ENCODE results near the gene PPP1CB. TPM values are rescaled to one million over a fixed set of nuclear protein-coding genes. Genes with fewer than 3 reads are reported as not detected.

The PPP1CB gene
- total RNA-seq, 2 donors from 2014 or later = 250 to 256 TPM

GRCh38 chr2:28810384-28811285, 59.0 kb downstream of the PPP1CB start, which contains the start of gene SPDYA:
Gene SPDYA (plus strand): TSS chr2:28810834. CDS start chr2:28816015, 5,181 bp downstream.
- Mint-ChIP-seq H3K27me3 (ENCODE audit: low read depth) (no peaks in the 10 kb centered on the region), H3K4me3 (peak within 1 kb of the TSS; percentile 83 to 89), H3K4me1 (ENCODE audit: low read depth) (peaks cover 14% of the 10 kb centered on the region), H3K36me3 (ENCODE audit: insufficient read depth in 2 of 2) (peaks cover 0 to 2% of the 10 kb centered on the region in 2 donors), H3K27ac (peak within 1 kb of the TSS; percentile 46), H3K9me3 (peaks cover 0 to under 1% of the 10 kb centered on the region in 2 donors)
- peak; percentile 86 to 88 for DNase-seq
- ATAC-seq (replicated peaks in 1 of 2) = peak; percentile 93 to 95

DNA sequence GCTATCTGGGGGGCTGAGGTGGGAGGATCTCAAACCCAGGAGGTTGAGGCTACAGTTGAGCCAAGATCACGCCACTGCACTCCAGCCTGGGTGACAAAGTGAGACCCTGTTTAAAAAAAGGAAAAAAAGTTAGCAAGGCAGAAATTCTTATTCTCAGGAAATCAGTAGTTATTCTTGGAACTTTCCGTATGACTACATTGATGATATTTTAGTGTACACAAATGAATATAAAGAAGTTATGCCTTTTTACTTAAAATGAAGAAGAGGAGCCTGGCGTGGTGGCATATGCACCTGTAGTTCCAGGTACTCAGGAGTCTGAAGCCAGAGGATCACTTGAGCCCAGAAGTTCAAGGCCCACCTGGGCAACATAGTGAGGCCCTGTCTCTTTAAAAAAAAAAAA, 66.4 kb downstream of the PPP1CB start:
- Mint-ChIP-seq H3K27me3 (ENCODE audit: low read depth) (no peaks in the 10 kb centered on the region), H3K4me3 (peak overlapping the region in 1 of 2 donors; percentile 29), H3K9me3 (no peaks in the 10 kb centered on the region), H3K27ac (no peak overlapping the region), H3K4me1 (ENCODE audit: low read depth) (peaks cover 14% of the 10 kb centered on the region), H3K36me3 (ENCODE audit: insufficient read depth in 2 of 2) (no peaks in the 10 kb centered on the region)
- ATAC-seq (replicated peaks in 1 of 2) (peak; percentile 38 to 49), DNase-seq (no peak)

DNA sequence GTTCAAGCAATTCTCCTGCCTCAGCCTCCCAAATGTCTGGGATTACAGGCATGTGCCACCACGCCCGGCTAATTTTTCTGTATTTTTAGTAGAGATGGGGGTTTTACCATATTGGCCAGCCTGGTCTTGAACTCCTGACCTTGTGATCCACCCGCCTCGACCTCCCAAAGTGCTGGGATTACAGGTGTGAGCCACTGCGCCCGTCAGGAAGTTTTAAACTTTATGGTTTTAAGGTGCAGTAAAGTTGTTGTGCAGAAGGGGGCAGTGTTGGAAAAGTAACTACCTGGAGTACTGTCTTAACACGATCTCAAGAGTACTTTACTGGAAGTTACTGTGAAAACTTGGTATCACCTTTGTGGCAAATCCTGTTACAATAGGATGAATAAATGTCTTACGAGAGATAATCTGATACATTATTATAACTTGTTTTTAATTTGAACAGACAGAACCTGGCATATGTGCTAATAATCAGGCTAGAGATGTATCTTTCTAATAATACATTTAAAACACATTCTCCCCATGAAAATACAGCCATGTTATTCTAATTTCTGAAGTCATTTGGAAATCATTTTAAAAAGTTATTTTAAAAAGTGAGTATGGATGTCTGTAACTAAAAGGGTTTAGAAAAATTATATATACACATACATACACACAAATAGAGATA, 69.8 kb downstream of the PPP1CB start:
- H3K4me3 Mint-ChIP-seq = no peak overlapping the region
- H3K4me1 Mint-ChIP-seq (ENCODE audit: low read depth) = peaks cover 14% of the 10 kb centered on the region
- DNase-seq (peak; percentile 62 to 76), ATAC-seq (replicated peaks in 1 of 2) (peak; percentile 74 to 78)
- no peaks in the 10 kb centered on the region for H3K9me3 Mint-ChIP-seq
- H3K36me3 Mint-ChIP-seq (ENCODE audit: insufficient read depth in 2 of 2) = no peaks in the 10 kb centered on the region
- no peaks in the 10 kb centered on the region for H3K27me3 Mint-ChIP-seq (ENCODE audit: low read depth)
- H3K27ac Mint-ChIP-seq = no peak overlapping the region

GRCh38 chr2:28822036-28822435, 70.4 kb downstream of the PPP1CB start:
- H3K27ac Mint-ChIP-seq = no peak overlapping the region
- H3K4me1 Mint-ChIP-seq (ENCODE audit: low read depth) = peaks cover 14% of the 10 kb centered on the region
- H3K4me3 Mint-ChIP-seq = no peak overlapping the region
- H3K36me3 Mint-ChIP-seq (ENCODE audit: insufficient read depth in 2 of 2) = no peaks in the 10 kb centered on the region
- ATAC-seq (replicated peaks in 1 of 2) (no peak), DNase-seq (no peak)
- H3K27me3 Mint-ChIP-seq (ENCODE audit: low read depth) = no peaks in the 10 kb centered on the region
- no peaks in the 10 kb centered on the region for H3K9me3 Mint-ChIP-seq

- no peak overlapping the region for H3K4me3 Mint-ChIP-seq
- DNase-seq = no peak
- H3K36me3 Mint-ChIP-seq (ENCODE audit: insufficient read depth in 2 of 2) = no peaks in the 10 kb centered on the region
- H3K4me1 Mint-ChIP-seq (ENCODE audit: low read depth) = peaks cover 8% of the 10 kb centered on the region
- no peaks in the 10 kb centered on the region for H3K9me3 Mint-ChIP-seq
- no peak for ATAC-seq (replicated peaks in 1 of 2)
- no peak overlapping the region for H3K27ac Mint-ChIP-seq
- H3K27me3 Mint-ChIP-seq (ENCODE audit: low read depth) = no peaks in the 10 kb centered on the region
Measured at GRCh38 chr2:28824207-28824606, 72.6 kb downstream of the PPP1CB start.

GRCh38 chr2:28824870-28825269, 73.2 kb downstream of the PPP1CB start:
- Mint-ChIP-seq H3K4me1 (ENCODE audit: low read depth) (peaks cover 8% of the 10 kb centered on the region), H3K9me3 (no peaks in the 10 kb centered on the region)

GRCh38 chr2:28828382-28828781, 76.8 kb downstream of the PPP1CB start:
- H3K9me3 Mint-ChIP-seq = no peaks in the 10 kb centered on the region
- H3K36me3 Mint-ChIP-seq (ENCODE audit: insufficient read depth in 2 of 2) = no peaks in the 10 kb centered on the region
- ATAC-seq (replicated peaks in 1 of 2) (no peak), DNase-seq (no peak)
- H3K4me3 Mint-ChIP-seq = no peak overlapping the region
- H3K27me3 Mint-ChIP-seq (ENCODE audit: low read depth) = no peaks in the 10 kb centered on the region
- H3K27ac Mint-ChIP-seq = peak overlapping the region; percentile 71
- H3K4me1 Mint-ChIP-seq (ENCODE audit: low read depth) = peaks cover 8% of the 10 kb centered on the region

More at GRCh38 chr2:28824870-28825269, 73.2 kb downstream of the PPP1CB start:
- DNase-seq = no peak
- no peak for ATAC-seq (replicated peaks in 1 of 2)
- H3K27me3 Mint-ChIP-seq (ENCODE audit: low read depth) = no peaks in the 10 kb centered on the region
- H3K27ac Mint-ChIP-seq = no peak overlapping the region
- no peak overlapping the region for H3K4me3 Mint-ChIP-seq
- no peaks in the 10 kb centered on the region for H3K36me3 Mint-ChIP-seq (ENCODE audit: insufficient read depth in 2 of 2)

DNA sequence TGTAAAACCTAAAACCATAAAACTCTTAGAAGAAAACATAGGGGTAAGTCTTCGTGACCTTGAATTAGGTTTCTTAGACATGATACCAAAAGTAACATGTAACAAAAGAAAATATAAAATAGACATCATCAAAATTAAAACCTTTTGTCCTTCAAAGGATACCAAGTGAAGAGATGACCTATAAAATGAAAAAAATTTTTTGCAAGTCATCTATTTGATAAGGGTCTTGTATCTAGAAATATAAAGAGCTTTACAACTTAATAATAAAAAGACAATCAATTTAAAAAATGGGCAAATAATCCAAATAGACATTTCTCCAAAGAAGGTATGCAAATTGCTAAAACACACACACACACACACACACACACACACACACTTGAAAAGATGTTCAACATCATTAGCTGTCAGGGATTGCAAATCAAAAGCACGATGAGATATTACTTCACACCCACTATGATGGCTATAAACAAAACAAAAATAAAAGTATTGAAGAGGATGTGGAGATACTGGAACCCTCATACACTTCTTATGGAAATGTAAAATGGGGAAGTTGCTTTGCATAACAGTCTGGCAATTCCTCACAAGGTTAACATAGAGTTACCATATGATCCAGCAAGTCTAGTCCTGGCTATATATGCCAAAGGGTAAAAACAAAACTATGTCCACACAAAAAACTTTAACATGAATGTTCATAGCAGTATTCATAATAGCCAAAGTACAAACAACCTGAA, 82.3 kb downstream of the PPP1CB start:
- Mint-ChIP-seq H3K4me1 (ENCODE audit: low read depth) (no peaks in the 10 kb centered on the region), H3K36me3 (ENCODE audit: insufficient read depth in 2 of 2) (no peaks in the 10 kb centered on the region), H3K27ac (no peak overlapping the region), H3K27me3 (ENCODE audit: low read depth) (no peaks in the 10 kb centered on the region), H3K9me3 (no peaks in the 10 kb centered on the region), H3K4me3 (no peak overlapping the region)
- DNase-seq (no peak), ATAC-seq (replicated peaks in 1 of 2) (no peak)

DNA sequence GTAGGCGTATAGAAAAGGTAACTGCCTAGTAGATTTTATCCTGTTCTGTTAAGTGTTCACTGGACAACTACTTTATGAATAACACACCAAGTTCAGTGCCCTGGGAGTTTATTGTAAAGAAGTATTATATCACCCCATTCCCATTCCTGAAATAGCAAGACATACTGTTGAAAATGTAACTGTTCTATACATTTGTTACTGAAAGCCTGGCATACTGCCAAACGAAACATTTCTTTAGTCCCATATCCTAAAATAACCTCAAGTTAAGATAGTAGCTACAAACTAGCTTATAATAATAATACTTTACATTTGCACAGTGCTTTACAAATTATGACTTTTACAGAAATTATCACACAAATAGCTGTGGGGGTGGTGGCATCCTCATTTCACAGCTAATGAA, 84.2 kb downstream of the PPP1CB start:
- no peak for ATAC-seq (replicated peaks in 1 of 2)
- Mint-ChIP-seq H3K36me3 (ENCODE audit: insufficient read depth in 2 of 2) (no peaks in the 10 kb centered on the region), H3K4me1 (ENCODE audit: low read depth) (no peaks in the 10 kb centered on the region), H3K9me3 (no peaks in the 10 kb centered on the region), H3K27ac (no peak overlapping the region), H3K4me3 (no peak overlapping the region), H3K27me3 (ENCODE audit: low read depth) (no peaks in the 10 kb centered on the region)
- no peak for DNase-seq

DNA sequence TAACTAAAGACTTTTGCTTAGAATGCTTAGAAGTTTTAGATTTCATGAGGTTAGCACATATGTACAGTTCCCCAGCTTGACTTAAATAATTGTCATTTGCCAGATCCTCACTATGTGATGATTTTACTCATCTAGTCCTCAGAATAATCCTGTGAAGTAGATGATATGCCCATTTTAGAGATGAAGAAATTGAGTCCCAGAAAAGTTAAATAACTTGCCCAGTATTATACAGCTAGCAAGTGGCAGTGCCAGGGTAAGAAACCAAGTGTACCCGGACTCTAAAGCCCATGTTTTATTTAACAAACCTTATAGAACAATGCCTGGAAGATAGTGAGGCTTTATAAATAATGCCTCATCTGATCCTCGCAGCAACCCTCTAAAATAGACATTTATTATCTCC, 87.3 kb downstream of the PPP1CB start:
- Mint-ChIP-seq H3K4me1 (ENCODE audit: low read depth) (no peaks in the 10 kb centered on the region), H3K9me3 (no peaks in the 10 kb centered on the region), H3K27ac (no peak overlapping the region), H3K4me3 (no peak overlapping the region), H3K27me3 (ENCODE audit: low read depth) (no peaks in the 10 kb centered on the region), H3K36me3 (ENCODE audit: insufficient read depth in 2 of 2) (no peaks in the 10 kb centered on the region)
- no peak for DNase-seq
- no peak for ATAC-seq (replicated peaks in 1 of 2)

- no peak overlapping the region for H3K4me3 Mint-ChIP-seq
- ATAC-seq (replicated peaks in 1 of 2) = no peak
Measured at GRCh38 chr2:28842042-28842441, 90.4 kb downstream of the PPP1CB start.

More at GRCh38 chr2:28842042-28842441, 90.4 kb downstream of the PPP1CB start:
- no peaks in the 10 kb centered on the region for H3K9me3 Mint-ChIP-seq
- H3K4me1 Mint-ChIP-seq (ENCODE audit: low read depth) = no peaks in the 10 kb centered on the region
- no peaks in the 10 kb centered on the region for H3K27me3 Mint-ChIP-seq (ENCODE audit: low read depth)
- H3K27ac Mint-ChIP-seq = no peak overlapping the region
- DNase-seq = no peak
- no peaks in the 10 kb centered on the region for H3K36me3 Mint-ChIP-seq (ENCODE audit: insufficient read depth in 2 of 2)

Measured in activated T-cell treated with anti-CD3 and anti-CD28 coated beads, Interleukin-2, amount 50 U/mL, for 72 hours (primary cell).